Prostate gland (tissue), 2 donors: ENCODE results near the gene ETV6. TPM values are rescaled to one million over a fixed set of nuclear protein-coding genes. Genes with fewer than 3 reads are reported as not detected.

Source experiments
- DNase-seq: peaks from one replicate; pipeline ENCODE4 v3.0.0-alpha.2; 2019; ENCODE audit warnings: low spot score
- H3K27ac ChIP-seq, 2 donors: fragments of 200-600 bp; sonication (generic); 2 replicates each; pipeline ENCODE4 v1.5.1; 2017 to 2019
- H3K27me3 ChIP-seq: fragments of 200-600 bp; sonication (generic); replicated peaks from 2 replicates; pipeline ENCODE4 v1.5.1; 2019; ENCODE audit not compliant: insufficient read depth
- H3K36me3 ChIP-seq, 2 donors: fragments of 200-600 bp; sonication (generic); 1 replicate in 1 of 2; 2 replicates in 1 of 2; pipeline versions ENCODE4 v1.5.1 to v1.8.1; 2017 to 2019
- H3K4me1 ChIP-seq: fragments of 200-600 bp; sonication (generic); replicated peaks from 2 replicates; pipeline ENCODE4 v1.5.1; 2019
- H3K4me3 ChIP-seq, 2 donors: fragments of 200-600 bp; sonication (generic); 2 replicates each; pipeline ENCODE4 v1.5.1; 2017 to 2019
- H3K9me3 ChIP-seq: fragments of 200-600 bp; sonication (generic); 2 replicates; pipeline ENCODE4 v1.5.1; 2017
- CTCF ChIP-seq, 4 experiments: fragments of 200-600 bp in 2 of 4; fragments of 450-650 bp in 2 of 4; sonication (generic) in 2 of 4; IDR thresholded peaks; 1 replicate in 3 of 4; 2 replicates in 1 of 4; pipeline ENCODE4 v1.5.1; 2016 to 2019; ENCODE audit warnings: antibody characterized with exemption in 4 of 4, mild to moderate bottlenecking in 2 of 4, moderate library complexity in 2 of 4
- POLR2A ChIP-seq: fragments of 450-650 bp; IDR thresholded peaks from one replicate; pipeline ENCODE4 v1.6.1; 2016; ENCODE audit warnings: antibody characterized with exemption, mild to moderate bottlenecking
- POLR2AphosphoS5 ChIP-seq: sonication (generic); formaldehyde crosslinking; IDR thresholded peaks from one replicate; pipeline ENCODE4 v1.6.1; 2017; ENCODE audit warnings: antibody characterized with exemption
- WGBS: methylation state at CpG from one replicate; pipeline ENCODE4 v1.1.5; 2018; 5-methylcytosine and 5-hydroxymethylcytosine counted together
- intact Hi-C: fragments of 100-400 bp; cut with DNase I; formaldehyde crosslinking; loops from one replicate; pipeline ENCODE4 v1.14.2; 2022
- total RNA-seq, 2 donors: library from RNA; depleted of rRNA; stranded (reverse); fragments of >200 nt; gene quantifications; one replicate each; pipeline ENCODE4 v1.1.0, GENCODE V29; 2016

The ETV6 gene
- total RNA-seq, 2 donors from 2014 or later, result 26.7 to 33.6 TPM

- Histone ChIP-seq H3K36me3 (no peaks in the 10 kb centered on the region), H3K27me3 (no peaks in the 10 kb centered on the region), H3K4me3 (no peak overlapping the region), H3K4me1 (no peaks in the 10 kb centered on the region), H3K9me3 (no peaks in the 10 kb centered on the region), H3K27ac (no peak overlapping the region)
- WGBS, result 97% methylated on average over 3 of the region's 3 CpGs
- intact Hi-C loops, result no loop called here
- TF ChIP-seq POLR2A (no peak), CTCF (IDR thresholded peaks at IDR 0.05) (no peak), POLR2AphosphoS5 (no peak)
- DNase-seq, result no peak
Measured at GRCh38 chr12:11820476-11820875, 171.0 kb downstream of the ETV6 start.

- no peaks in the 10 kb centered on the region for H3K9me3 ChIP-seq
- no peak overlapping the region for H3K27ac ChIP-seq
- whole genome bisulfite sequencing, result 75% methylated on average over 10 of the region's 10 CpGs
- no peaks in the 10 kb centered on the region for H3K36me3 ChIP-seq
- TF ChIP-seq CTCF (IDR thresholded peaks at IDR 0.05) (no peak), POLR2AphosphoS5 (no peak), POLR2A (no peak)
- H3K4me3 ChIP-seq, result no peak overlapping the region
- H3K27me3 ChIP-seq, result no peaks in the 10 kb centered on the region
- intact Hi-C loops, result no loop called here
- H3K4me1 ChIP-seq, result no peaks in the 10 kb centered on the region
- DNase-seq, result no peak
Measured at GRCh38 chr12:11821386-11822080, 172.1 kb downstream of the ETV6 start.

GRCh38 chr12:11822081-11822834 lies 172.8 kb downstream of the ETV6 start:
- Histone ChIP-seq H3K9me3 (no peaks in the 10 kb centered on the region), H3K36me3 (no peaks in the 10 kb centered on the region), H3K27ac (no peak overlapping the region), H3K4me3 (no peak overlapping the region), H3K4me1 (no peaks in the 10 kb centered on the region), H3K27me3 (no peaks in the 10 kb centered on the region)
- no peak for TF ChIP-seq CTCF (IDR thresholded peaks at IDR 0.05)
- no peak for TF ChIP-seq POLR2A
- no peak for TF ChIP-seq POLR2AphosphoS5
- 51% methylated on average over 15 of the region's 15 CpGs for WGBS
- intact Hi-C loops, result no loop called here
- DNase-seq, result no peak

GRCh38 chr12:11823043-11823442 lies 173.6 kb downstream of the ETV6 start:
- H3K4me1 ChIP-seq, result no peaks in the 10 kb centered on the region
- DNase-seq, result no peak
- WGBS, result 84% methylated on average over 7 of the region's 7 CpGs
- no peaks in the 10 kb centered on the region for H3K36me3 ChIP-seq
- no peaks in the 10 kb centered on the region for H3K9me3 ChIP-seq
- H3K27me3 ChIP-seq, result no peaks in the 10 kb centered on the region
- H3K4me3 ChIP-seq, result no peak overlapping the region
- intact Hi-C loops, result no loop called here
- H3K27ac ChIP-seq, result no peak overlapping the region
- TF ChIP-seq CTCF (IDR thresholded peaks at IDR 0.05) (no peak), POLR2AphosphoS5 (no peak), POLR2A (no peak)
